HG03066 (cell line): ENCODE data around the gene KCNK5.

Source experiments
- ATAC-seq: cut with Tn5 transposase; IDR thresholded peaks from one replicate; pipeline ENCODE4 v1.9.1; 2021; ENCODE audit warnings: low read depth; ENCODE audit not compliant: unreplicated experiment

KCNK5 gene

GRCh38 chr6:39247667-39248194 is 18.5 kb upstream of the KCNK5 start:
- ATAC-seq = no peak

GRCh38 chr6:39243809-39244208 is 14.5 kb upstream of the KCNK5 start:
- no peak for ATAC-seq

GRCh38 chr6:39240155-39240757 is 11.0 kb upstream of the KCNK5 start:
- ATAC-seq = no peak

- no peak for ATAC-seq
Observed at GRCh38 chr6:39239527-39240154, 10.4 kb upstream of the KCNK5 start.

GRCh38 chr6:39236742-39237141 is 7.5 kb upstream of the KCNK5 start:
- no peak for ATAC-seq

GRCh38 chr6:39233333-39233732 is 4.1 kb upstream of the KCNK5 start:
- ATAC-seq = no peak

GRCh38 chr6:39231521-39232243 is 2.4 kb upstream of the KCNK5 start:
- no peak for ATAC-seq

- ATAC-seq = no peak
Observed at GRCh38 chr6:39230654-39231035, 1.4 kb upstream of the KCNK5 start.

- no peak for ATAC-seq
Observed at GRCh38 chr6:39228111-39228971, 934 bp downstream of the KCNK5 start.

- ATAC-seq = no peak
Observed at GRCh38 chr6:39227476-39227875, 1.8 kb downstream of the KCNK5 start.

- ATAC-seq = no peak
Observed at GRCh38 chr6:39226639-39227329, 2.5 kb downstream of the KCNK5 start.

- ATAC-seq = no peak
Observed at GRCh38 chr6:39225946-39226437, 3.3 kb downstream of the KCNK5 start.

- ATAC-seq = no peak
Observed at GRCh38 chr6:39225543-39225942, 3.7 kb downstream of the KCNK5 start.

GRCh38 chr6:39224523-39225182 is 4.6 kb downstream of the KCNK5 start:
- no peak for ATAC-seq

GRCh38 chr6:39224011-39224410 is 5.3 kb downstream of the KCNK5 start:
- no peak for ATAC-seq

- no peak for ATAC-seq
Observed at GRCh38 chr6:39223555-39223954, 5.7 kb downstream of the KCNK5 start.

GRCh38 chr6:39223061-39223460 is 6.2 kb downstream of the KCNK5 start:
- no peak for ATAC-seq

- no peak for ATAC-seq
Observed at GRCh38 chr6:39221779-39222641, 7.3 kb downstream of the KCNK5 start.

GRCh38 chr6:39221115-39221514 is 8.2 kb downstream of the KCNK5 start:
- ATAC-seq = no peak
